HFFc6 (cell line): ENCODE data around the gene DNAH1. TPM values are rescaled to one million over a fixed set of nuclear protein-coding genes. Genes with fewer than 3 reads are reported as not detected.

Source experiments
- DNase-seq: peaks from one replicate; pipeline ENCODE4 v3.0.0-alpha.2; 2018
- H3K27ac Mint-ChIP-seq: 2 replicates; pipeline ENCODE4 v1.8.0; 2020; ENCODE audit warnings: mild to moderate bottlenecking, mixed read lengths
- H3K27me3 Mint-ChIP-seq: 2 replicates; pipeline ENCODE4 v1.8.0; 2021; ENCODE audit warnings: mild to moderate bottlenecking, moderate library complexity, mixed read lengths; ENCODE audit not compliant: insufficient read depth
- H3K36me3 Mint-ChIP-seq: 2 replicates; pipeline ENCODE4 v1.8.0; 2021; ENCODE audit warnings: low read depth, mixed read lengths
- H3K4me1 Mint-ChIP-seq: 2 replicates; pipeline ENCODE4 v1.8.0; 2020; ENCODE audit warnings: low read depth, mixed read lengths
- H3K4me3 Mint-ChIP-seq: 2 replicates; pipeline ENCODE4 v1.8.0; 2020; ENCODE audit warnings: mild to moderate bottlenecking, moderate library complexity, mixed read lengths
- H3K9me3 Mint-ChIP-seq: 2 replicates; pipeline ENCODE4 v1.8.0; 2020; ENCODE audit warnings: mild to moderate bottlenecking, mixed read lengths
- CTCF ChIP-seq: fragments of 200-600 bp; sonication (generic); IDR thresholded peaks from 2 replicates; pipeline ENCODE4 v1.5.0; 2021; ENCODE audit warnings: antibody characterized with exemption, mild to moderate bottlenecking
- total RNA-seq, 6 experiments: library from RNA; stranded (reverse); fragmentation: NEBNext Ultra II Directional; extraction: Animal tissue kit (Norgen Biotek cat#: 25700); gene quantifications; 2 replicates in 1 of 6; 3 replicates in 5 of 6; pipeline ENCODE4 v1.2.3, GENCODE V29; 2021

DNAH1 gene
- total RNA-seq, 6 experiments from 2014 or later, result 1.4 to 2.1 (median 1.8) TPM

GRCh38 chr3:52341123-52341522 lies 25.0 kb downstream of the DNAH1 start:
- no peak for DNase-seq
- H3K4me3 Mint-ChIP-seq, result no peak overlapping the region
- peaks cover 6% of the 10 kb centered on the region for H3K27me3 Mint-ChIP-seq
- no peak overlapping the region for H3K27ac Mint-ChIP-seq
- no peaks in the 10 kb centered on the region for H3K9me3 Mint-ChIP-seq
- TF ChIP-seq CTCF, result no peak
- H3K4me1 Mint-ChIP-seq, result peaks cover 22% of the 10 kb centered on the region
- H3K36me3 Mint-ChIP-seq, result no peaks in the 10 kb centered on the region

GRCh38 chr3:52343946-52344600 lies 28.0 kb downstream of the DNAH1 start:
- H3K27me3 Mint-ChIP-seq, result peaks cover 6% of the 10 kb centered on the region
- peaks cover 22% of the 10 kb centered on the region for H3K4me1 Mint-ChIP-seq
- TF ChIP-seq CTCF, result no peak
- no peak overlapping the region for H3K27ac Mint-ChIP-seq
- no peak overlapping the region for H3K4me3 Mint-ChIP-seq
- DNase-seq, result no peak
- H3K36me3 Mint-ChIP-seq, result no peaks in the 10 kb centered on the region
- H3K9me3 Mint-ChIP-seq, result no peaks in the 10 kb centered on the region

GRCh38 chr3:52345521-52346109 lies 29.5 kb downstream of the DNAH1 start:
- TF ChIP-seq CTCF, result no peak
- H3K36me3 Mint-ChIP-seq, result no peaks in the 10 kb centered on the region

GRCh38 chr3:52346623-52347530 lies 30.8 kb downstream of the DNAH1 start:
- Mint-ChIP-seq H3K27me3 (peaks cover 6% of the 10 kb centered on the region), H3K4me1 (peaks cover 19% of the 10 kb centered on the region), H3K36me3 (no peaks in the 10 kb centered on the region; the same call in 1 of the 2 replicates), H3K27ac (no peak overlapping the region), H3K4me3 (no peak overlapping the region), H3K9me3 (no peaks in the 10 kb centered on the region)
- TF ChIP-seq CTCF, result no peak
- peak; percentile 70 for DNase-seq

More at GRCh38 chr3:52345521-52346109, 29.5 kb downstream of the DNAH1 start:
- Mint-ChIP-seq H3K27ac (no peak overlapping the region), H3K4me1 (peaks cover 17% of the 10 kb centered on the region), H3K27me3 (peaks cover 6% of the 10 kb centered on the region), H3K4me3 (no peak overlapping the region), H3K9me3 (no peaks in the 10 kb centered on the region)
- no peak for DNase-seq

GRCh38 chr3:52347716-52348635 lies 31.9 kb downstream of the DNAH1 start:
- Mint-ChIP-seq H3K4me1 (peaks cover 22% of the 10 kb centered on the region), H3K9me3 (no peaks in the 10 kb centered on the region), H3K4me3 (no peak overlapping the region), H3K27ac (no peak overlapping the region), H3K27me3 (peaks cover 5% of the 10 kb centered on the region), H3K36me3 (no peaks in the 10 kb centered on the region; the same call in 1 of the 2 replicates)
- no peak for DNase-seq
- TF ChIP-seq CTCF, result no peak
